ENCODE measurements around the gene SNRPA1. TPM values are rescaled to one million over a fixed set of nuclear protein-coding genes. Genes with fewer than 3 reads are reported as not detected.
A peak's percentile ranks its signal among the peaks of the same experiment; 100 is the strongest.

The SNRPA1 gene
- total and polyA plus RNA-seq, 4 donors: 34.5 to 57.7 (median 51.3) TPM

DNA sequence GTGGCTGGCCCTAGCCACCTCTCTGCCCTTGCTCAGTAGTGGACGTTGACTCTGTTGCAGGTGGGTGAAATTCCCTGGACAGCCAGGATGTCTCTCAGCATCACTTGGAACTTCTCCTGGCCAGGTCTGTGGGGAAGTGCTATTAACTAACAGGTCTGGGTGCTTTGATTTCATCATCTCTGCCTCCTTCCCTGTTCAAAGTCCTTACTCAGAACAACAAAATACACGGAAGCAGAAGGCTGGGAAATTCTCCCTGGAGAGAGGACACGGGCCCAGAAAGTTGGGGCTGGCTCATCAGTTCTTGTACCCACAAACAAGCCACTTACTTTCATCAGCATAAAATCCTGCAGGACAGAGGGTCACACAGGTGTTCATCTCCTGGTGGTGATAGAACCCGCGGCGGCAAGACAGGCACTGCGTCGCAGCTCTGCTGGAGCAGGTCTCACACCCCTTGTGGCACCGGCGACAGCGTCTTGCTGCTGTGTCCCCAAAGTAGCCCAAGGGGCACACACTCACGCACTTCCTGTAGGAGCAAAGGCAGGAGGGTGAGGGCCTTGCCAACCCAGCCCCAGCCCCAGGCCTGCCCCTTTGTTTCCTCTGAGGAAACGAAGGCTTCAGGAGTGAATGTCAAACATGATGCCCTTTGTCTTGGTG is 29.6 kb upstream of the SNRPA1 start:
- Histone ChIP-seq H3K27ac (ENCODE audit: low read depth in 1 of 2, low read length in 1 of 2) (no peak overlapping the region), H3K9ac (ENCODE audit: insufficient read depth in 1 of 2, low read length in 2 of 2) (no peak overlapping the region), H3K4me1 (ENCODE audit: control insufficient read depth in 5 of 5, insufficient read depth in 5 of 5, low read length in 5 of 5) (peaks cover 0 to 5% (median 0%) of the 10 kb centered on the region in 5 donors), H3K9me3 (ENCODE audit: control insufficient read depth in 4 of 4, insufficient read depth in 3 of 4, low read length in 3 of 4) (no peaks in the 10 kb centered on the region), H3K4me3 (no peak overlapping the region), H3K27me3 (ENCODE audit: control insufficient read depth in 3 of 3, insufficient read depth in 3 of 3, low read length in 2 of 3) (peaks cover 0 to 2% (median 0%) of the 10 kb centered on the region in 3 donors), H3K36me3 (ENCODE audit: control insufficient read depth in 4 of 4, insufficient read depth in 4 of 4, low read length in 4 of 4) (no peaks in the 10 kb centered on the region)
- ATAC-seq (ENCODE audit: insufficient read depth, low FRiP score): no peak
- TF ChIP-seq, protein P1, sequence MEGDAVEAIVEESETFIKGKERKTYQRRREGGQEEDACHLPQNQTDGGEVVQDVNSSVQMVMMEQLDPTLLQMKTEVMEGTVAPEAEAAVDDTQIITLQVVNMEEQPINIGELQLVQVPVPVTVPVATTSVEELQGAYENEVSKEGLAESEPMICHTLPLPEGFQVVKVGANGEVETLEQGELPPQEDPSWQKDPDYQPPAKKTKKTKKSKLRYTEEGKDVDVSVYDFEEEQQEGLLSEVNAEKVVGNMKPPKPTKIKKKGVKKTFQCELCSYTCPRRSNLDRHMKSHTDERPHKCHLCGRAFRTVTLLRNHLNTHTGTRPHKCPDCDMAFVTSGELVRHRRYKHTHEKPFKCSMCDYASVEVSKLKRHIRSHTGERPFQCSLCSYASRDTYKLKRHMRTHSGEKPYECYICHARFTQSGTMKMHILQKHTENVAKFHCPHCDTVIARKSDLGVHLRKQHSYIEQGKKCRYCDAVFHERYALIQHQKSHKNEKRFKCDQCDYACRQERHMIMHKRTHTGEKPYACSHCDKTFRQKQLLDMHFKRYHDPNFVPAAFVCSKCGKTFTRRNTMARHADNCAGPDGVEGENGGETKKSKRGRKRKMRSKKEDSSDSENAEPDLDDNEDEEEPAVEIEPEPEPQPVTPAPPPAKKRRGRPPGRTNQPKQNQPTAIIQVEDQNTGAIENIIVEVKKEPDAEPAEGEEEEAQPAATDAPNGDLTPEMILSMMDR (IDR thresholded peaks at IDR 0.05; ENCODE audit: control extremely low read depth, extremely low read depth): no peak
- no peak for DNase-seq
- WGBS, 2 donors: 87% methylated on average over 13 of the region's 13 CpGs

DNA sequence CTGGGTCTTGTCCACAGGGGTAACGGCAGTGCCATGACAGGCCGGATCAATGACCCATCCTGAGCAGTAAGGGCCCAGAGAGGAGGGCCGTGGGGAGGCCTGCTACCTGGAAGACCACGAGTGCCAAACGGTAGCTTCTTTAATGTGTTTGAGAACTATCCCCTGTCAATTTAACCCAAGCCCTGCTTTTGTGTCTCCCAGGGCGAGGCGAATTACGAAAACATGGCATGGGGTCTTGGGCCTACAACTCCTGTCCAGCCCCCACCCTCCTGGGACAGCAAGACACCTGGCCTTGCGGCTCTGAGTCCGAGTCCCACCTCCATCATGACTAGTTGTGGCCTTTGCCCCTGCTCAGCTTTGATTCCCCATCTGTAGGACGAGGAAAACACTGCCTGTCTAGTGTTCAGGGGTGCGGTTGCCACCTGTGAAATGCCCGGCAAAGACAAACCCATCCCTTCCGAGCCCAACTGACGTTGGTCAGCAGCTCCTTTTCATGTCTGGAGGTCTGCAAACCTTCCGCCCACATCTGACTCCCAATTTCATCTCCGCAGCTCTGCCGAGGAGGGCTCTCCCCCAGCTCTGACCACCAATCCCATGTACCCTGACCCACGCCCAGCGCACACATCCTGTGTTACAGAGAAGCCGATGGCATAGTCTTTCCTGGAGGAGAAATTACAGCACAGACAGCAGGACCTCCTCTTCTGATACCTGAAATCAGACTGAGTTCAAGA is 28.9 kb upstream of the SNRPA1 start:
- WGBS, 2 donors: 89 to 94% methylated on average over 21 of the region's 21 CpGs
- DNase-seq (no peak), ATAC-seq (ENCODE audit: insufficient read depth, low FRiP score) (no peak)
- H3K27ac ChIP-seq (ENCODE audit: low read depth in 1 of 2, low read length in 1 of 2): no peak overlapping the region
- peaks cover 0 to 11% (median 0%) of the 10 kb centered on the region in 5 donors for H3K4me1 ChIP-seq (ENCODE audit: control insufficient read depth in 5 of 5, insufficient read depth in 5 of 5, low read length in 5 of 5)
- no peak overlapping the region for H3K4me3 ChIP-seq
- no peaks in the 10 kb centered on the region for H3K9me3 ChIP-seq (ENCODE audit: control insufficient read depth in 4 of 4, insufficient read depth in 3 of 4, low read length in 3 of 4)
- peaks cover 0 to 2% (median 0%) of the 10 kb centered on the region in 3 donors for H3K27me3 ChIP-seq (ENCODE audit: control insufficient read depth in 3 of 3, insufficient read depth in 3 of 3, low read length in 2 of 3)
- H3K36me3 ChIP-seq (ENCODE audit: control insufficient read depth in 4 of 4, insufficient read depth in 4 of 4, low read length in 4 of 4): no peaks in the 10 kb centered on the region
- TF ChIP-seq, protein P1 (IDR thresholded peaks at IDR 0.05; ENCODE audit: control extremely low read depth, extremely low read depth): no peak
- no peak overlapping the region for H3K9ac ChIP-seq (ENCODE audit: insufficient read depth in 1 of 2, low read length in 2 of 2)

DNA sequence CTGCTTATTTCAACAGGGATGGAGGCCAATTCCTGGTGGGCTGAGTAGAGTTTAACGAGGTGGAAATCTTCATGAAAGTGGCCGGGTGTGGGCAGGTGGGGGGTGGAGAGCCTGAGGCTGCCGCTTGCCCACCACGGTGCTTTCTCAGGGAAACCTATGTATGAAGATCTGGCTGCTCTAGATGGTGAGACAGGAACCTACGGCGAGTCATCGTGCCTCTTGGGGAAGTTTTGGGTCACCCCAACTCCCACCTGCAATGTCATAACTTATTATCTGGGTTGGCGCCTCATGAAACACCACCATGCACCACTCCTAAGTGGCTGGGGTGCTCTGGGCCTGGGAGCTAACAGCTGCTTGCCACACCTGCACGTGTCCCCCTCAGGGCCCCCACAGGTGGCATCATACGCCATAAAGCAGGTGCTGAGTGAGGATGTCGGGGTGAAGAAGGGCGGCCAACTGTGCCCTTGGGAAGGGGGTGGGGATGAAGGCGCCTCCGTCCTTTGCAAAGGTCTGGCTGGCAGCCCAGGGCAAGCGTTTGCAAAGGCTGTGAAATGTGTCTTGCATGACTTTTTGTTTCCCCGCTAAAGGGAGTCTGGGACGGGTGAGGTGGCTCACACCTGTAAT is 27.9 kb upstream of the SNRPA1 start:
- Histone ChIP-seq H3K9me3 (ENCODE audit: control insufficient read depth in 4 of 4, insufficient read depth in 3 of 4, low read length in 3 of 4) (no peaks in the 10 kb centered on the region), H3K4me1 (ENCODE audit: control insufficient read depth in 5 of 5, insufficient read depth in 5 of 5, low read length in 5 of 5) (peaks cover 0 to 16% (median 0%) of the 10 kb centered on the region in 5 donors), H3K36me3 (ENCODE audit: control insufficient read depth in 4 of 4, insufficient read depth in 4 of 4, low read length in 4 of 4) (no peaks in the 10 kb centered on the region), H3K9ac (ENCODE audit: insufficient read depth in 1 of 2, low read length in 2 of 2) (no peak overlapping the region), H3K27me3 (ENCODE audit: control insufficient read depth in 3 of 3, insufficient read depth in 3 of 3, low read length in 2 of 3) (peaks cover 0 to 2% (median 0%) of the 10 kb centered on the region in 3 donors), H3K4me3 (no peak overlapping the region), H3K27ac (ENCODE audit: low read depth in 1 of 2, low read length in 1 of 2) (no peak overlapping the region)
- TF ChIP-seq, protein P1 (IDR thresholded peaks at IDR 0.05; ENCODE audit: control extremely low read depth, extremely low read depth): no peak
- ATAC-seq (ENCODE audit: insufficient read depth, low FRiP score) (no peak), DNase-seq (peak in 1 of 3 donors; percentile 7)
- WGBS, 2 donors: 86 to 91% methylated on average over 17 of the region's 17 CpGs

Measured in lung (tissue), 12 donors.